ENCODE data around the gene RNPEPL1.

DNA sequence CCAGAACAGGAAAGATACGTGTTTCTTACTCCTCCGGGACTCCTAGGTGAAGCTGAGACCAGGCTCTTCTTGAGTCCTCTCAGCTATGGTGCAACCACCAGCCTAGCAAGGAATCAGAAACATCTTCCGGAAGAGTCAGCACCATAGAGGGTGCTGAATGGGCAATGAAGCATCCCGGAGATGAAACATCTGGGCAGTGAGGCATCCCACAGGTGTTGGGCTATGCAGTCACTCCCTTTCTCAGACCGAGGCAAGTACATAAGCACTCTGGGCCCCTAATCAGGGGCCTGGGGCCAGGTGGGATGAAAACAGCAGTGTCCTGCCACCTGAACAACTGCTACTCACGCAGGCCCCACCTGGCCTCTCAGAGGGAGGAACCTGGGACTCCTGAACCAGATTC is 16.8 kb downstream of the RNPEPL1 start:
- TF ChIP-seq GATA3 (IDR thresholded peaks at IDR 0.05; ENCODE audit: low read depth, low read length) (no peak), GATA2 (IDR thresholded peaks at IDR 0.05; ENCODE audit: low read depth, low read length) (no peak)

Data from SH-SY5Y (cell line).